ENCODE results near the gene HSFX2. TPM values are rescaled to one million over a fixed set of nuclear protein-coding genes. Genes with fewer than 3 reads are reported as not detected.
"Not testable (repeated sequence)": the region's sequence is repeated elsewhere in the genome, so short reads cannot be mapped to it uniquely, and the experiment has no call there.

The HSFX2 gene
- total RNA-seq, 2 donors from 2014 or later = not detected

GRCh38 chrX:149551245-149551938 is 43.7 kb downstream of the HSFX2 start:
- DNase-seq (ENCODE audit: low spot score in 2 of 2); H3K27ac Mint-ChIP-seq; H3K36me3 Mint-ChIP-seq; H3K9me3 Mint-ChIP-seq: not testable (repeated sequence)
- peak; percentile 43 to 79 for ATAC-seq

- H3K27ac Mint-ChIP-seq; H3K9me3 Mint-ChIP-seq; H3K36me3 Mint-ChIP-seq; DNase-seq (ENCODE audit: low spot score in 2 of 2): not testable (repeated sequence)
- peak in 1 of 2 donors; percentile 31 for ATAC-seq
Observed at GRCh38 chrX:149550454-149550853, 44.7 kb downstream of the HSFX2 start.

GRCh38 chrX:149549701-149550100 is 45.4 kb downstream of the HSFX2 start, which contains the start of gene HSFX3:
Gene HSFX3 (minus strand): TSS chrX:149549924. CDS start chrX:149549852, 72 bp downstream.
- not testable (repeated sequence) for H3K27ac Mint-ChIP-seq; DNase-seq (ENCODE audit: low spot score in 2 of 2); H3K9me3 Mint-ChIP-seq; H3K36me3 Mint-ChIP-seq; ATAC-seq

- not testable (repeated sequence) for H3K9me3 Mint-ChIP-seq; ATAC-seq; DNase-seq (ENCODE audit: low spot score in 2 of 2); H3K27ac Mint-ChIP-seq; H3K36me3 Mint-ChIP-seq
Observed at GRCh38 chrX:149547782-149548181, 47.3 kb downstream of the HSFX2 start.

- DNase-seq (ENCODE audit: low spot score in 2 of 2); H3K9me3 Mint-ChIP-seq; H3K36me3 Mint-ChIP-seq; ATAC-seq; H3K27ac Mint-ChIP-seq: not testable (repeated sequence)
Observed at GRCh38 chrX:149546962-149547361, 48.2 kb downstream of the HSFX2 start.

- peak in 1 of 2 donors; percentile 13 for DNase-seq (ENCODE audit: low spot score in 2 of 2)
- not testable (repeated sequence) for H3K36me3 Mint-ChIP-seq, H3K27ac Mint-ChIP-seq, H3K9me3 Mint-ChIP-seq, ATAC-seq
Observed at GRCh38 chrX:149545545-149546543, 49.3 kb downstream of the HSFX2 start.

Other genes starting within 250 kb of the HSFX2 start
- gene IDS, start 90.0 kb downstream of the HSFX2 start, total RNA-seq = 10 to 100 TPM; 35.4 to 77.8 TPM
- 10 to 100 TPM; 13.6 to 50.9 TPM for gene EOLA1, start 54.3 kb downstream of the HSFX2 start, total RNA-seq
- not detected for gene HSFX3, start 45.4 kb downstream of the HSFX2 start, total RNA-seq
- not detected for gene MAGEA9B, start 7.9 kb downstream of the HSFX2 start, total RNA-seq
- 10 to 100 TPM in 1 of 2 donors, 1 to 10 TPM in 1; 9.0 to 21.5 TPM for gene TMEM185A, start 36.5 kb upstream of the HSFX2 start, total RNA-seq
- gene MAGEA11, start 116.7 kb upstream of the HSFX2 start, total RNA-seq = not detected
- gene HSFX1, start 178.8 kb upstream of the HSFX2 start, total RNA-seq = under 1 TPM; 0.11 to 0.72 TPM
- not detected for gene MAGEA9, start 186.6 kb upstream of the HSFX2 start, total RNA-seq

Measured in activated naive CD4-positive, alpha-beta T cell treated with anti-CD3 and anti-CD28 coated beads, Interleukin-2, amount 50 U/mL, for 72 hours (primary cell).